LNCaP clone FGC (cell line): Measurements from ENCODE around the gene KIAA0232.

Experiments
- DNase-seq: peaks from one replicate; pipeline ENCODE4 v3.0.0-alpha.2; 2011; ENCODE audit warnings: low read depth
- H3K4me3 ChIP-seq: 2 replicates; pipeline ENCODE4 v1.5.1; 2011; ENCODE audit warnings: mild to moderate bottlenecking, low read depth, low read length, control low read depth
- TF ChIP-seq, protein P1 (sequence below): IDR thresholded peaks from 2 replicates; pipeline ENCODE4 v1.5.1; 2012; ENCODE audit warnings: mild to moderate bottlenecking; ENCODE audit not compliant: control insufficient read depth, insufficient read depth; ENCODE audit errors: extremely low read depth

The KIAA0232 gene

DNA sequence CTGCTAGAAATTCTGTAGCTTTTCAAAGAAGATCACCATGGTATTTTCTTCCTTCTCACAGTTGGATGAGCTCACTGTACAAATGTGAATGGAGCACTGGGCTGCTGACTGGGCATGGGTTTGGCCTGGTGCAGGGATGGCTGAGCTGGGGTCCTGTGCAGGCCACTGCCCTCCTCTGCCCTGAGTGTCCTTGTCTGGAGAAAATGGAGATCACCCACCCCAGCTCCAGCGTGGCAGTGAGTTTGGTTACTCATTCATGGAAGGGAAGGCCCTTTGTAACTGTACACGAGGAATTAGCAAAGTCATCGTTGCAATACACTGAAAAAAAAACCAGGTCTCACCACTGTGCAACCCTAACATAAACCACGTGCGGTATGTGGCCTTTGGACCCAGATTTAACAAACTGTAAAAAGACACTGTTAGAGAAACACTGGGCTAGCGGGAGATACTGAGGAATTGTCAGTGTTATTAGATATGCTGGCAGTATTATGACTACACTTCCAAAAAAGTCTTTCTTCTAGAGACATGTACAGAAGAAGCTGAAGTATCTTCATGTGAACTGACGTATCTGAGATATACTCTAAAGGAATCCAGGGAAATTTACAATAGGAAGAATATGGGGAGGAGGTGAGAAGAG, 111.0 kb downstream of the KIAA0232 start:
- no peak overlapping the region for H3K4me3 ChIP-seq
- DNase-seq = no peak
- TF ChIP-seq, protein P1, sequence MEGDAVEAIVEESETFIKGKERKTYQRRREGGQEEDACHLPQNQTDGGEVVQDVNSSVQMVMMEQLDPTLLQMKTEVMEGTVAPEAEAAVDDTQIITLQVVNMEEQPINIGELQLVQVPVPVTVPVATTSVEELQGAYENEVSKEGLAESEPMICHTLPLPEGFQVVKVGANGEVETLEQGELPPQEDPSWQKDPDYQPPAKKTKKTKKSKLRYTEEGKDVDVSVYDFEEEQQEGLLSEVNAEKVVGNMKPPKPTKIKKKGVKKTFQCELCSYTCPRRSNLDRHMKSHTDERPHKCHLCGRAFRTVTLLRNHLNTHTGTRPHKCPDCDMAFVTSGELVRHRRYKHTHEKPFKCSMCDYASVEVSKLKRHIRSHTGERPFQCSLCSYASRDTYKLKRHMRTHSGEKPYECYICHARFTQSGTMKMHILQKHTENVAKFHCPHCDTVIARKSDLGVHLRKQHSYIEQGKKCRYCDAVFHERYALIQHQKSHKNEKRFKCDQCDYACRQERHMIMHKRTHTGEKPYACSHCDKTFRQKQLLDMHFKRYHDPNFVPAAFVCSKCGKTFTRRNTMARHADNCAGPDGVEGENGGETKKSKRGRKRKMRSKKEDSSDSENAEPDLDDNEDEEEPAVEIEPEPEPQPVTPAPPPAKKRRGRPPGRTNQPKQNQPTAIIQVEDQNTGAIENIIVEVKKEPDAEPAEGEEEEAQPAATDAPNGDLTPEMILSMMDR = no peak

DNA sequence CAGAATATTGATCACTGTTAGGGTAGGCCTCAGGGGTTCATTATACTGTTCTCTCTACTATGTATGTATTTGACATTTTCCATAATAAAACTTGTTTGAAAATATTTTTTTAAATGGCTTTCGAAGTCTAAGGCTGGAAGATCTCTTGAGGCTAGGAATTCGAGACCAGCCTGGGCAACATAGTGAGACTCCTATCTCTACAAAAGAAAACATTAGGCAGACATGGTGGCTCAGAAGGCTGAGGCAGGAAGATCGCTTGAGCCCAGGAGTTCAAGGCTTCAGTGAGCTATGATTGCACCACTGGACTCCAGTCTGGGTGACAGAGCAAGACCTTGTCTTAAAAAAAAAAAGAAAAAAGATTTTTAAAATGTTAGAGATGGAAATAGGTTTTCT, 111.6 kb downstream of the KIAA0232 start:
- no peak overlapping the region for H3K4me3 ChIP-seq
- TF ChIP-seq, protein P1 = no peak
- no peak for DNase-seq

DNA sequence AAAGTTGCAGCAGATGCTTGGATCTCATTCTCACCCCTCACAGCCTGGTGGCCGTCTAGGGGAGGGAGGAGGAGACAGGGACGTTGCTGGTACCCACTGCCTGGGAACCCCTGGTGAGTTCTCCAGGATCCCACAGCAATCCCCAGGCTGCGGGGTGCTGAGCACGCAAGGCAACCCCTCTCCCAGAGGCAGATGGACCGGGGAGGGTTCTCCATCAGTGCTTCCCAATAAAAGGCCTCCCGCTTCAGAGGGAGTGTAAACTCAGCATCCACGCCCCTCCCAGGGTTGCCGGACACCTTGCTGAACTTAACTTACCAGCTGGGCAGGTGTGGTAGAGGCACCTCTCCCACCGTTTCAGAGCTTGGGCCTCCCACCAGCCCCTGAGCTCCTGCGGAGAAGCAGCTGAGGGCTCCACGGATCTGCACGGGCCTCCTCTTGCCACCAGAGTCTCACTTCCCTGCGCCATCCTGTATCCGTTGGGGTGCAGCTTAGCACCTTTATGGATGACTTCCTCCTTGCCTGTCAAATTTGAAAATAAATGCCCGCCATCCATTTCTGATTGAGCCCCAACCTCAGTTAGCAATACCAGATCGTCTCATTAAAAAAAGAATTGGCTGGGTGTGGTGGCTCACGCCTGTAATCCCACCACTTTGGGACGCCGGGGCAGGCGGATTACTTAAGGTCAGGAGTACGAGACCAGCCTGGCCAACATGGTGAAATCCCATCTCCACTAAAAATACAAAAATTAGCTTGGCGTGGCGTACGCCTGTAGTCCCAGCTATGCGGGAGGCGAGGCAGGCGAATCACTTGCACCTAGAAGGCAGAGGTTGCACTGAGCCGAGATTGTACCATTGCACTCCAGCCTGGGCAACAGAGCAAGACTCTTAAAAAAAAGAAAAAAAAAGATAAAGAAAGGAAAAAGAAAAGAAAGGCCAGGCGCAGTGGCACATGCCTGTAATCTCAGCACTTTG, 112.3 kb downstream of the KIAA0232 start:
- DNase-seq = no peak
- TF ChIP-seq, protein P1 = no peak
- H3K4me3 ChIP-seq = no peak overlapping the region

DNA sequence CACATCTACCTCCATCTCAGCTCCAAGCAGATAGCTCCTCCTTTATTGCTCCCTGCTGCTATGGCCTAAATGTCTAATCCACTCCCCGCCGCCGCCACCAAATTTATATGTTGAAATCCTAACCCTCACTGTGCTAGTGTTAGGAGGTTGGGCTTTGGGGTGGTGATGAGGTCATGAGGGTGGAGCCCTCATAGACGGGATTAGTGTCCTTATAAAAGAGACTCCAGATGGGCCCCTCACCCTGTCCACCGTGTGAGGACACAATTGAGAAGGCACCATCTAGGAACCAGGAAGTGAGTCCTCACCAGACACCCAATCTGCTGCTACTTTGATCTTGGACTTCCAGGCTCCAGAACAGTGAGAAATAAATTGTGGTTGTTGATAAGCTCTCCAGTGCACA, 113.5 kb downstream of the KIAA0232 start:
- H3K4me3 ChIP-seq = no peak overlapping the region
- no peak for DNase-seq
- TF ChIP-seq, protein P1 = no peak

DNA sequence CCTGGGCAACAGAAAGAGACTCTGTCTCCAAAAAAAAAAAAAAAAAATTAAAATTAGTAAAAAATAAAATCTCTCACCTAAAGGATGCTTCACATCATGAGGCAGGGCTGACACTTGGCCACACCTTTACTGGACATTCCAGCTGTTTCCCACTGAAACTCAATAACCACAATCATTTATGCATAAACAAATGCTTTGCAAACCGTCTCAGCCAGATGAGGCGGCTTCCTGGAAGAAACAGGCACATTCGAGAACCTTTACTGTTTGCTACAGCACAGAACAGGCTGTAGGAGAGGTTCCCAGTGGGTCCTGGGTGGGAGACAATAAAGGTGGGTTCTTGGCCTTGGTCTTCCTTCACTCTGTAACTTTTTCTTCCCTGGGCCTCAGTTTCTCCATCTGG, 116.2 kb downstream of the KIAA0232 start:
- TF ChIP-seq, protein P1 = no peak
- DNase-seq = no peak
- H3K4me3 ChIP-seq = no peak overlapping the region

DNA sequence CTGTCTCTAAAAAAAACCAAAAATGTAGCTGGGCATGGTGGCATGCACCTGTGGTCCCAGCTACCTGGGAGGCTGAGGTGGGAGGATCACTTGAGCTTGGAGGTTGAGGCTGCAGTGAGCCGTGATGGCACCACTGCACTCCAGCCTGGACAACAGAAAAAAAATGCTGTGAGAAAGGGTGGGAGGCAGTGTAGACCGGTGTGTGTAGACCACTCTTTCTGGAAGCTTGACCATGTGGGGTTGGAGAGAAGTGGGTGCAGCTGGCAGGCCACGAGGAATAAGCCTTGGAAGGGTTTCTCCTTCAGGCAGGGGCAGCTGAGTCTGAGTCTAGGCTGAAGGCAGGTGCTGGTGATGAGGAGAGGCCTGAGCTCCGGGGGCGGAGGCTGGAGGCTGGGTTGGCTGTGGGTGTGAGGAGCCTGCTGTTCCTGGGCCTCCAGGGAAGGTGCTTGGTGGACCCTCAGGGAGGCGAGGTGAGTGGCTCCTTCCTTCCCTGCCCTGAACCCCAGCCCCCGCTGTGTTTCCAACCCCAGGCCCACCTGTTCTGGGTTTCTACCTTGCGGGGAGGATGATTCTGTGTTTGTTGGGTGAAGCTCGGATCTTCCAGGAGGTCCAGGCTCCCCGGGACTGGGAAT, 117.8 kb downstream of the KIAA0232 start:
- TF ChIP-seq, protein P1 = no peak
- H3K4me3 ChIP-seq = no peak overlapping the region
- DNase-seq = no peak
